Neural cell (in vitro differentiated cells): ENCODE measurements around the gene OR2H2. TPM values are rescaled to one million over a fixed set of nuclear protein-coding genes. Genes with fewer than 3 reads are reported as not detected.

ENCODE experiments used
- H2AFZ ChIP-seq: fragments of 200-600, 300-800 bp; sonication (generic), shearing (Covaris generic); 2 replicates; pipeline ENCODE4 v1.6.0; 2014; ENCODE audit warnings: low read depth, mild to moderate bottlenecking, antibody characterized with exemption, low read length, moderate library complexity
- H3F3A ChIP-seq: fragments of 200-600 bp; shearing (Covaris generic); 2 replicates; pipeline ENCODE4 v1.6.1; 2016; ENCODE audit warnings: mild to moderate bottlenecking, moderate library complexity, mixed read lengths, antibody characterized with exemption, low read length; ENCODE audit not compliant: insufficient read depth, poor library complexity, severe bottlenecking
- H3K27ac ChIP-seq: fragments of 200-600, 300-800 bp; sonication (generic), shearing (Covaris generic); 2 replicates; pipeline ENCODE4 v1.5.1; 2014; ENCODE audit warnings: mild to moderate bottlenecking, low read length, moderate library complexity
- H3K27me3 ChIP-seq: fragments of 300-800, 200-600 bp; sonication (generic), shearing (Covaris generic); 2 replicates; pipeline ENCODE4 v1.6.0; 2014; ENCODE audit warnings: mild to moderate bottlenecking, low read depth, low read length, moderate library complexity; ENCODE audit not compliant: insufficient read depth
- H3K36me3 ChIP-seq: fragments of 300-800, 200-600 bp; sonication (generic), shearing (Covaris generic); 2 replicates; pipeline ENCODE4 v1.5.1; 2014; ENCODE audit warnings: mild to moderate bottlenecking, antibody characterized with exemption, low read length, moderate library complexity; ENCODE audit not compliant: insufficient read depth
- H3K4me2 ChIP-seq: fragments of 300-800, 200-600 bp; sonication (generic), shearing (Covaris generic); 2 replicates; pipeline ENCODE4 v1.6.0; 2014; ENCODE audit warnings: mild to moderate bottlenecking, low read length
- H3K4me3 ChIP-seq: fragments of 300-800, 200-600 bp; sonication (generic), shearing (Covaris generic); 2 replicates; pipeline ENCODE4 v1.5.1; 2014; ENCODE audit warnings: mild to moderate bottlenecking, low read length, moderate library complexity
- H3K79me2 ChIP-seq: fragments of 200-600 bp; shearing (Covaris generic); replicated peaks from 2 replicates; pipeline ENCODE4 v1.6.0; 2014; ENCODE audit warnings: mild to moderate bottlenecking, low read length, moderate library complexity; ENCODE audit not compliant: insufficient read depth
- H3K9ac ChIP-seq: fragments of 300-800, 200-600 bp; sonication (generic), shearing (Covaris generic); 2 replicates; pipeline ENCODE4 v1.6.1; 2016; ENCODE audit warnings: mild to moderate bottlenecking, low read length, mixed read lengths
- H3K9me2 ChIP-seq: fragments of 200-600 bp; shearing (Covaris generic); 2 replicates; pipeline ENCODE4 v1.6.1; 2016; ENCODE audit warnings: mild to moderate bottlenecking, low read length, mixed read lengths; ENCODE audit not compliant: insufficient read depth
- H3K9me3 ChIP-seq: fragments of 200-600, 300-800 bp; sonication (generic), shearing (Covaris generic); 2 replicates; pipeline ENCODE4 v1.6.1; 2016; ENCODE audit warnings: mild to moderate bottlenecking, mixed run types, low read length, moderate library complexity, mixed read lengths
- H4K20me1 ChIP-seq: fragments of 200-600 bp; shearing (Covaris generic); 2 replicates; pipeline ENCODE4 v1.6.1; 2016; ENCODE audit warnings: mild to moderate bottlenecking, mixed run types; ENCODE audit not compliant: insufficient read depth
- EP300 ChIP-seq: fragments of 450-650 bp; conservative IDR thresholded peaks from 2 replicates; pipeline ENCODE4 v1.6.1; 2014; ENCODE audit warnings: antibody characterized with exemption, mild to moderate bottlenecking, moderate library complexity; ENCODE audit not compliant: poor library complexity, severe bottlenecking
- EZH2 ChIP-seq: fragments of 200-600, 300-800 bp; shearing (Covaris generic), sonication (generic); IDR thresholded peaks from 2 replicates; pipeline ENCODE4 v1.6.1; 2014; ENCODE audit warnings: antibody characterized with exemption, low read length, borderline replicate concordance, mild to moderate bottlenecking; ENCODE audit not compliant: insufficient read depth, poor library complexity, severe bottlenecking
- MXI1 ChIP-seq: fragments of 450-650 bp; conservative IDR thresholded peaks from 2 replicates; pipeline ENCODE4 v1.6.1; 2014; ENCODE audit warnings: antibody characterized with exemption, mild to moderate bottlenecking; ENCODE audit not compliant: poor library complexity, severe bottlenecking
- POLR2AphosphoS5 ChIP-seq: IDR thresholded peaks from 2 replicates; pipeline ENCODE4 v1.6.1; 2012
- RAD21 ChIP-seq: fragments of 450-650 bp; conservative IDR thresholded peaks from 2 replicates; pipeline ENCODE4 v1.6.1; 2014; ENCODE audit warnings: antibody characterized with exemption, mild to moderate bottlenecking, moderate library complexity
- SMC3 ChIP-seq: fragments of 450-650 bp; conservative IDR thresholded peaks from 2 replicates; pipeline ENCODE4 v1.6.1; 2014; ENCODE audit warnings: antibody characterized with exemption, mild to moderate bottlenecking, moderate library complexity; ENCODE audit not compliant: poor library complexity
- TAF1 ChIP-seq: IDR thresholded peaks from 2 replicates; pipeline ENCODE4 v1.6.1; 2012; ENCODE audit warnings: low read depth
- polyA plus RNA-seq: library from polyadenylated mRNA; depleted of rRNA; stranded (reverse); fragments of >200 nt; gene quantifications from 2 replicates; pipeline ENCODE4 v1.2.3, GENCODE V29; 2014
- small RNA-seq, 3 experiments: library from RNA; depleted of rRNA; stranded (forward); fragments of <200 nt; gene quantifications; one replicate each; pipeline ENCODE3, GENCODE V24; 2012
- TF ChIP-seq, protein P1 (sequence below): fragments of 450-650 bp; IDR thresholded peaks from 2 replicates; pipeline ENCODE4 v1.5.1; 2014; ENCODE audit warnings: antibody characterized with exemption, mild to moderate bottlenecking, moderate library complexity; ENCODE audit not compliant: poor library complexity, severe bottlenecking

Gene OR2H2
- polyA plus RNA-seq, 1 donor from 2014 or later: not detected

- Histone ChIP-seq H3K4me3 (peak overlapping the region; percentile 69), H3F3A (no peaks in the 10 kb centered on the region), H3K27me3 (no peaks in the 10 kb centered on the region), H3K27ac (peak overlapping the region; percentile 95), H3K9me3 (no peaks in the 10 kb centered on the region), H2AFZ (peak overlapping the region; percentile 80), H4K20me1 (no peaks in the 10 kb centered on the region), H3K9me2 (no peaks in the 10 kb centered on the region), H3K4me2 (peak overlapping the region; percentile 63), H3K79me2 (peaks cover 10% of the 10 kb centered on the region), H3K36me3 (no peaks in the 10 kb centered on the region), H3K9ac (peak overlapping the region; percentile 95)
- peak; percentile 46 for TF ChIP-seq TAF1
- TF ChIP-seq, protein P1, sequence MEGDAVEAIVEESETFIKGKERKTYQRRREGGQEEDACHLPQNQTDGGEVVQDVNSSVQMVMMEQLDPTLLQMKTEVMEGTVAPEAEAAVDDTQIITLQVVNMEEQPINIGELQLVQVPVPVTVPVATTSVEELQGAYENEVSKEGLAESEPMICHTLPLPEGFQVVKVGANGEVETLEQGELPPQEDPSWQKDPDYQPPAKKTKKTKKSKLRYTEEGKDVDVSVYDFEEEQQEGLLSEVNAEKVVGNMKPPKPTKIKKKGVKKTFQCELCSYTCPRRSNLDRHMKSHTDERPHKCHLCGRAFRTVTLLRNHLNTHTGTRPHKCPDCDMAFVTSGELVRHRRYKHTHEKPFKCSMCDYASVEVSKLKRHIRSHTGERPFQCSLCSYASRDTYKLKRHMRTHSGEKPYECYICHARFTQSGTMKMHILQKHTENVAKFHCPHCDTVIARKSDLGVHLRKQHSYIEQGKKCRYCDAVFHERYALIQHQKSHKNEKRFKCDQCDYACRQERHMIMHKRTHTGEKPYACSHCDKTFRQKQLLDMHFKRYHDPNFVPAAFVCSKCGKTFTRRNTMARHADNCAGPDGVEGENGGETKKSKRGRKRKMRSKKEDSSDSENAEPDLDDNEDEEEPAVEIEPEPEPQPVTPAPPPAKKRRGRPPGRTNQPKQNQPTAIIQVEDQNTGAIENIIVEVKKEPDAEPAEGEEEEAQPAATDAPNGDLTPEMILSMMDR: no peak
Measured at GRCh38 chr6:29633534-29633905, 48.6 kb downstream of the OR2H2 start.

DNA sequence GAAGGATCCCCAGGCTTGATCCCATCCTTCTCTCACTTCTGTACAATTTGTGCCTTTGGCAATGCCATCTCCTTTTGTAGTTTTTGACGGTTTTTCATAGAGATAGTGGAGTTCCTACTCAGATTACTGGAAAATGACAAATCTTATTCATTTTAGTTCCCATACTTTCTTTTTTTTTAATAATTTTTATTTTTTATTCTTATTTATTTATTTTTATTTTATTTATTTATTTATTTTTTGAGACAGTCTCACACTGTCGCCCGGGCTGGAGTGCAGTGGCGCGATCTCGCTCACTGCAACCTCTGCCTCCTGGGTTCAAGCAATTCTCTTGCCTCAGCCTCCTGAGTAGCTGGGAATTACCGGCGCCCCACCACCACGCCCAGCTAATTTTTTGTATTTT lies 52.3 kb downstream of the OR2H2 start:
- TF ChIP-seq RAD21: no peak
- no peak for TF ChIP-seq EP300
- TF ChIP-seq POLR2AphosphoS5: no peak
- TF ChIP-seq SMC3: no peak
- no peak for TF ChIP-seq EZH2
- no peak for TF ChIP-seq MXI1
- no peak for TF ChIP-seq TAF1
- H3K79me2 ChIP-seq: no peaks in the 10 kb centered on the region
- H3K4me3 ChIP-seq: no peak overlapping the region
- H3K36me3 ChIP-seq: no peaks in the 10 kb centered on the region
- H4K20me1 ChIP-seq: no peaks in the 10 kb centered on the region
- H3K27ac ChIP-seq: no peak overlapping the region
- H3K27me3 ChIP-seq: no peaks in the 10 kb centered on the region
- no peak overlapping the region for H3K4me2 ChIP-seq
- no peak overlapping the region for H3K9ac ChIP-seq
- no peaks in the 10 kb centered on the region for H3F3A ChIP-seq
- no peak overlapping the region for H2AFZ ChIP-seq
- no peaks in the 10 kb centered on the region for H3K9me3 ChIP-seq
- no peaks in the 10 kb centered on the region for H3K9me2 ChIP-seq

Small RNAs within 50 kb of the gene (small RNA-seq; reads per million reads assigned to genes)
- gene SNORD32B: 0.10 to 0.33 (median 0.10) reads per million in 3 experiments
- gene SUMO2P1: 0 to 1.0 (median 0) reads per million in 3 experiments
- gene TMEM183AP1: 0 to 0.03 (median 0) reads per million in 3 experiments

Other genes with a start within 250 kb of the OR2H2 start
- gene OR5V1, start 216.3 kb upstream of the OR2H2 start, polyA plus RNA-seq: not detected in 2 replicates
- not detected in 2 replicates for gene OR12D3, start 209.8 kb upstream of the OR2H2 start, polyA plus RNA-seq
- gene OR12D2, start 189.5 kb upstream of the OR2H2 start, polyA plus RNA-seq: not detected in 2 replicates
- gene OR12D1, start 170.2 kb upstream of the OR2H2 start, polyA plus RNA-seq: not detected in 2 replicates
- not detected in 2 replicates for gene OR10C1, start 145.8 kb upstream of the OR2H2 start, polyA plus RNA-seq
- not detected in 2 replicates for gene OR11A1, start 128.1 kb upstream of the OR2H2 start, polyA plus RNA-seq
- gene OR2H1, start 128.0 kb upstream of the OR2H2 start, polyA plus RNA-seq: not detected in 2 replicates
- not detected in 2 replicates for gene MAS1L, start 97.2 kb upstream of the OR2H2 start, polyA plus RNA-seq
- gene UBD, start 25.4 kb upstream of the OR2H2 start, polyA plus RNA-seq: not detected in 2 replicates
- 108 and 120 TPM in 2 replicates for gene GABBR1, start 48.1 kb downstream of the OR2H2 start, polyA plus RNA-seq
- gene MOG, start 72.0 kb downstream of the OR2H2 start, polyA plus RNA-seq: not detected in 2 replicates
- not detected in 2 replicates for gene ZFP57, start 96.0 kb downstream of the OR2H2 start, polyA plus RNA-seq
- 1.4 TPM in 1 of 2 replicates, not detected in the other for gene HLA-F, start 138.3 kb downstream of the OR2H2 start, polyA plus RNA-seq
- not detected in 2 replicates for gene HLA-G, start 242.7 kb downstream of the OR2H2 start, polyA plus RNA-seq